T-helper 2 cell treated with Interferon-gamma antibody and Interleukin-4, amounts not matched to agents 100 ng/mL and 5 ng/mL, for 36 hours (primary cell): ENCODE data around the gene INPP4A. TPM values are rescaled to one million over a fixed set of nuclear protein-coding genes. Genes with fewer than 3 reads are reported as not detected.
"Not testable (repeated sequence)": the region's sequence is repeated elsewhere in the genome, so short reads cannot be mapped to it uniquely, and the experiment has no call there.

Experiments used
- intact Hi-C: fragments of 100-400 bp; cut with micrococcal nuclease; formaldehyde crosslinking; loops from one replicate; pipeline ENCODE4 v1.15.1; 2023
- total RNA-seq: library from RNA; stranded (reverse); gene quantifications from 2 replicates; pipeline ENCODE4 v1.2.3, GENCODE V29; 2022

INPP4A gene
- total RNA-seq, 1 donor from 2014 or later: 112 TPM

DNA sequence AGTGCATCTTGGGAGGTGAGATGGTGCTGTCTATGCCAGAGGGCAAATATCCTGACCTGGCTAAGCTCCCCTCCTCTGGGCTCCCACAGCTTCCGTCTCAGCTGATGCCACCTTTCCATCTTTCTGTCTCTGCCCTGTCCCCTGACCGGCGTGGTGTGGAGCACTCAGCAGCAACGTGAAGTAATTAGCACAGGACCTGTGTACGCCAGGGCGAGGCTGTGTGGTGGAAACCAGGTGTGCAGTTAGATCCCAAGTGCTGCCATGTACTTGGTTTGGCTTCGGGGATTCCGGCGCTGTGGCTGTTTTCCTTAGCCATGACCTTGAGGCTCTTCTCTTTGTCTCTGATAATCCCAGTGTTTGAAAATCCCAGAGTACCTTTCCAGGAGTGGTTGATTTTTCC lies 127.1 kb downstream of the INPP4A start:
- intact Hi-C loops: no loop called here

DNA sequence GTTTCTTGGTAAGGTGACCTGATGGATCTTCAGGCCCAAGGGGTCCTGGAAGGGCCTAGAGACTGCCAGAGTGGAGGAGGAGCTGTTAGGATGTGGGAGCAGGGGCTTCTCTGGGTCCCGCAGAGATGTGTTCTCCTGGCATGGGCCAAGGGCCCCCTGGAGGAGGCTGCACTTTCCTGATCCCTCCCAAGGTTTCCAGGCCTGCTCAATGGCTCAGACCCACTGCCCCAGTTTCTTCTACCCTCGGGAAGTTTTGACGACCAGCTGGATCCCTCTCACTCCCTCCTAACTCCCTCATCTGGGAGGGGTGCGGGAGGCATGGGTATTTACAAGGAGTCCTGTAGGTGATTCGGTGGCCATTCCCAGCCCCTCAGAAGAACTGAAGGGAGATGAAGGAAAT lies 127.6 kb downstream of the INPP4A start:
- intact Hi-C loops: no loop called here

GRCh38 chr2:98572676-98573075 lies 128.0 kb downstream of the INPP4A start:
- intact Hi-C loops: no loop called here

DNA sequence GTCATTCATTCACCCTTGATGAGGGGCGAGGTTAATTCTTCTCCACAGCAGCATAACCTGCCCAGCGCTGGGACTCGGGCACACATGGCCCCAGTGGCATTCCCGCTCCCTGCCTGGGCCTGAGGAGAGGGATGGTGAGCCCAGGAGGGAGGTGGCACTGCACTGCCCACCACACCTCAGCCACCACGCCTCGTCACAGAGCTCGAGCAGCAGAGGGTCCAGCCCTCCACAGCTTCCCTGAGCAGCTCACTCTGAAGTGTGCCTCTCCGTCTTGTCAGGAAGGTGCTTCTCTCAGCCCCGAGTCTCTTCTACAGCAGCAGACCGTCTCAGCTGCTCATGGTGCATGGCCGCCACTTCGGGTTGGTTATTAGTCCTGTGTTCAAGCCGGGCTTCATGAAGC lies 128.8 kb downstream of the INPP4A start:
- intact Hi-C loops: no loop called here

GRCh38 chr2:98576666-98577312 lies 132.1 kb downstream of the INPP4A start:
- intact Hi-C loops: no loop called here

GRCh38 chr2:98577313-98577712 lies 132.7 kb downstream of the INPP4A start:
- intact Hi-C loops: no loop called here

- intact Hi-C loops: no loop called here
Measured at GRCh38 chr2:98578231-98578630, 133.6 kb downstream of the INPP4A start.

- intact Hi-C loops: no loop called here
Measured at GRCh38 chr2:98579926-98580325, 135.3 kb downstream of the INPP4A start.

DNA sequence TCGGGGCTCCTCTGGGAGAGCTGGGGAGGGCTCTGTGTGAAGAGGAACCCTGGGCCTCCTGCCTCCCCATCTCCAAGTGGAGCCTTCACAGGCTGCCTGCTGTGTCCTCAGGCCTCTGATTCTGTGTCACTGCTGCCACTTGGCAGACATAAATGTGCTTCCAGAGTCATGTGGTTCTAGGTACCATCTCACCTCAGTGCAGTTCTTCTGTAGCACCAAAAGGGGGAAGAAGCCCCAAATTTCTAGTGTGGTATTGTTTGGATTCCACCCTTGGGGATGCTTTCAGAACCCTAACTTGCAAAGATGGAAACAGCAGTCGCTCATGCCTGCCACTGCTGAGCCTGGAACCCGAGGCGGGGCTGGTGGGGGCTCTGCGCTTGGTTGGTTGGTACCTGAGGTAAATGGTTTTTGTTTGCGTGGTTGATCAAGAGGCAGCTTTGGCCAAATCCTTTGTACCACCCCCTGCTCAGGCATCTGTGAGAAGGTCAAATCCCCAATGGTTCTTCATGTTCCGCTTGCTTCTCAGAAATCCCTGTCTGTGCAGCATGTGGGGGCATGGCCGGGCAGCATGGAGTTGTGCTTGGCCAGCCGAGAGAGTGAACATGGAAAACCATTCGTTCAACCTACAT lies 136.1 kb downstream of the INPP4A start:
- intact Hi-C loops: no loop called here

DNA sequence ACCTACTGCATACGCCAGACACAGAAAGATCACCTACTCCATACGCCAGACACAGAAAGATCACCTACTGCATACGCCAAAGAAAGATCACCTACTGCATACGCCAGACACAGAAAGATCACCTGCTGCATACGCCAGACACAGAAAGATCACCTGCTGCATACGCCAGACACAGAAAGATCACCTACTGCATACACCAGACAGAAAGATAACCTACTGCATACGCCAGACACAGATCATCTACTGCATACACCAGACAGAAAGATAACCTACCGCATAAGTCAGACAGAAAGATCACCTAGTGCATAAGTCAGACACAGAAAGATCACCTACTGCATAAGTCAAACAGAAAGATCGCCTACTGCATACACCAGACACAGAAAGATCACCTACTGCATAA lies 137.9 kb downstream of the INPP4A start:
- intact Hi-C loops: no loop called here

- intact Hi-C loops: no loop called here
Measured at GRCh38 chr2:98583276-98583675, 138.6 kb downstream of the INPP4A start.

DNA sequence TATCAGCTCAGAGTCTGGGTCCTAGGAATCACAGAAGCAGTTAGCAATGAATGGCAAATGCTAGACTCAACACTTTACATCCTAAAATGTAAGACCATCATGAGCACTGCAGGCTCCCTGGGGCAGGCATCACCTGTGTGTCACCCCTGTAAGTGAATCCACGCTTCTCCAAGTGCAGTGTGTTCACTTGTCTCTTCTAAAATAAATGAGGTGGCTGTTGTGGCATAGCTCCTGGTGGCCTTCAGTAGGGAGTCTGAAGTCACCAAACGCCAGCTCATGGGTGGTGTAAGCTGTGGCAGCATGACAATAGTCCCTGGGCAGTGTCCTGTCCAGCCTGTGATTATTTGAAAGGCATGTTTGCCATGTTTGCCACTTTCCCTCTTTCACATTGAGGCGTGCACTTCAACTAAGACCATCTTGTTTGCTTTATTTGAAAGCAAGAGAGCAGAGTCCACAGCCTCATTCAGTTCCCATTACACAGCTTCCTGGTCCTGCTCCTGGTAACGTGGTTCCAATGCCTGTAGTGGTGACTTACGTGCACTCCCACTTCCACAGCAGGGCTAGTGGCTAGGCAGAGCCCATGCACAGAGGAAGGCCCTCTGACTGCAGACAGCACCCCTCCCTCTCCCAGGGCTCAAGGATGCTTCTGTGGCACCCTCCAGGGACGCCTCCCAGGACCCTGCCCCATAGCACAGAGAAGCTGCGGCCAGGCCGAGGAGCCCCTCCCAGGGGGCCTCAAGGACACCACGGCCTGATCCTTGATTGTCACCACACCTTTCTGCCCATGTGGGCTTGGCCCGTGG lies 139.4 kb downstream of the INPP4A start:
- intact Hi-C loops: no loop called here

- intact Hi-C loops: no loop called here
Measured at GRCh38 chr2:98585386-98585785, 140.7 kb downstream of the INPP4A start.

- intact Hi-C loops: no loop called here
Measured at GRCh38 chr2:98586551-98587140, 142.0 kb downstream of the INPP4A start.

DNA sequence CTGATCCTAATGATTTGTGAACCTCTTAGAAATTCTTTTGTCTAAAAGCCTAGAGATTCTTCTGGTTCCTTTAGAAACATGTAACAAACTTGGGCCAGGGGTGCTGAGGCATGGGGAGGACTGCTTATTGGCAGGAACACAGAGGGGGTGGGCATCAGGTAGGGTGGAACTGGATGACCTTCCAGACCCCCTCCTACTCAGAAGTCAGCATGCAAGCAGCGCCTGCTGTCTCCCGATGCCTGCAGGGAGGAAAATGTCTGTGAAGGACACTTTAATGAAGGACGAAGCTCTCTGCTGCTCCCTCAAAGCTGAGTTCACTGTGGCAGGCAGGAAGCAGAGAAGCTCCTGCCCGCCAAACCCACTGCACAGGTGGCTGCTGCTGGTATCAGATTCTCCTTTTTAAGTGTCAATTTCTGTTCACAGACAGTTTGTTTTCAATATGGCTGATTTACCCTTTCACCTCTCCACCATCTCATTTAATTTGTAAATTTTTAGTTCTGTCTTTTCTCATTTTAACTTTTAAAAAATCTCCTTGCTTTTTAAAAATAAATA lies 144.3 kb downstream of the INPP4A start:
- intact Hi-C loops: no loop called here

GRCh38 chr2:98589489-98589888 lies 144.8 kb downstream of the INPP4A start:
- intact Hi-C loops: no loop called here

GRCh38 chr2:98592565-98592964 lies 147.9 kb downstream of the INPP4A start:
- intact Hi-C loops: no loop called here

DNA sequence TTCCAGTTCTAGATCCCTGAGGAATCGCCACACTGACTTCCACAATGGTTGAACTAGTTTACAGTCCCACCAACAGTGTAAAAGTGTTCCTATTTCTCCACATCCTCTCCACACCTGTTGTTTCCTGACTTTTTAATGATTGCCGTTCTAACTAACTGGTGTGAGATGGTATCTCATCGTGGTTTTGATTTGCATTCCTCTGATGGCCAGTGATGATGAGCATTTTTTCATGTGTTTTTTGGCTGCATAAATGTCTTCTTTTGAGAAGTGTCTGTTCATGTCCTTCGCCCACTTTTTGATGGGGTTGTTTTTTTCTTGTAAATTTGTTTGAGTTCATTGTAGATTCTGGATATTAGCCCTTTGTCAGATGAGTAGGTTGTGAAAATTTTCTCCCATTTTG lies 150.0 kb downstream of the INPP4A start:
- intact Hi-C loops: not testable (repeated sequence)

GRCh38 chr2:98598781-98599428 lies 154.2 kb downstream of the INPP4A start:
- intact Hi-C loops: no loop called here

DNA sequence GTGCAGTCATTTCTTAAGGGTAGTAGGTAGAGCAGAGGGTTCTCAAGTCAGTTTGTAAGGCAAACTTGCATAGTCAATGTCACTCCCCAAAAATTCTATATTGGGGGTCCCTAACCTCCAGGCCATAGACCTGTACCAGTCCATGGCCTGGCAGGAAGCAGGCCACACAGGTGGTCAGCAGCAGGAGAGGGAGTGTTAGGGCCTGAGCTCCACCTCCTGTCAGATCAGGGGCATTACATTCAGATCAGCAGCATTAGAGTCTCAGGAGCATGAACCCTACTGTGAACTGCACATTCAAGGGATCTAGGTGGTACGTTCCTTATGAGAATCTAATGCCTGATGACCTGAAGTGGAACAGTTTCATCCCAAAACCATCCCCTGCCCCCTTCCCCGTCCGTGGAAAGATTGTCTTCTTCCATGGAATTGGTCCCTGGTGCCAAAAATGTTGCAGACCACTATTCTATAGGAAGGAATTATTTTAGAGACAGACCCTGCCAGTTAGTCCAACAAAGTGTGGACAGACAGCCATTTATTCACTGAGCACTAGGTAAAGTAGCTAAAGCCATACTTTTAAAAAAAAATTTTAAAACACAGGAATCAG lies 157.0 kb downstream of the INPP4A start:
- intact Hi-C loops: loop anchor here (1.0 to 10.0 kb wide), 2 partner anchors 157 to 188 kb away; partner anchors contain the start of gene INPP4A

GRCh38 chr2:98604547-98604946 lies 159.9 kb downstream of the INPP4A start:
- intact Hi-C loops: loop anchor here (10.0 kb wide), 1 partner anchor 160 kb away; the partner anchor contains the start of gene INPP4A
